TTC549 (cell line): Measurements from ENCODE around the gene FAM89B.
"Not testable (repeated sequence)": the region's sequence is repeated elsewhere in the genome, so short reads cannot be mapped to it uniquely, and the experiment has no call there.

Experiments
- FAIRE-seq: peaks from 2 replicates; lab custom pipeline; 2012; peaks lifted over from hg19 to GRCh38; lab: Jason Lieb, UNC

The FAM89B gene

DNA sequence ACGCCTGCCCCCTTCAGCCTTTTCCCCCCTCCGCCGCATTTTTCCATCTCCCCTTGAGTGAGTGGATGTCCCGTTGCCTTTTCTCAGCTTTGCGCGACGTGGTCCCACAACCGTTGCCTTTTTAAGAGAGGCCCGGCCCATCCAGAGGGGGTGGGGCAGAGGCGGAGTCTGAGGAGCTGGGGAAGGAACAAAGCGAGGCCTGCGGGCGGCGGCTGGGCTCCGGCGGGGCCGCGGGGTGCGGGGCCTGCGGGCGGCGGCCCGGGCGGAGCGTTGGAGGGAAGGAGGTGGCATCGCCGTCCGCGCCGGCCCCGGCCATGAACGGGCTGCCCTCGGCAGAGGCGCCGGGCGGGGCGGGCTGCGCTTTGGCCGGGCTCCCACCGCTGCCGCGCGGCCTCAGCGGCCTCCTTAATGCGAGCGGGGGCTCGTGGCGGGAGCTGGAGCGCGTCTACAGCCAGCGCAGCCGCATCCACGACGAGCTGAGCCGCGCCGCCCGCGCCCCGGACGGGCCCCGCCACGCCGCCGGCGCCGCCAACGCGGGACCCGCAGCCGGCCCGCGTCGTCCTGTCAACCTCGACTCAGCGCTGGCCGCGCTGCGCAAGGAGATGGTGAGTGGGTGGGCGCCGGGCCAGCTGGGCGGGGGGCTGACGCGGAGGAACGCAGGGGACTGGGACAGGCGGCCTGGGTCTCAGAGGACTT, at the start of gene FAM89B:
Gene FAM89B (plus strand): TSS at position 183 of the 696 bp plus-strand sequence. CDS start 132 bp downstream, at position 315.
- FAIRE-seq: no peak

GRCh38 chr11:65522718-65523630, 49.4 kb upstream of the FAM89B start:
- not testable (repeated sequence) for FAIRE-seq

DNA sequence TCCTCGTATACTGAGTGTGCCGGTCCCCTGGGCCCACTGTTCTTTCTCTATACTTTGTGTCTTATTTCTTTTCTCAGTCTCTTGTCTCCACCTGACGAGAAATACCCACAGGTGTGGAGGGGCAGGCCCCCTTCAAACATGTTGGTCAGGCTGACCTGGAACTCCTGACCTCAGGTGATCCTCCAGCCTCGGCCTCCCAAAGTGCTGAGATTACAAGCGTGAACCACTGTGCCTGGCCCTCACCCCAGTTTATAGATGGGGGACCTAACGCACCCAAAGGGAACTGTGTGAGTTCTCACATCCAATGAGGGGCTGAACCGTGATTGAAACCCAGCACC, 48.7 kb upstream of the FAM89B start:
- not testable (repeated sequence) for FAIRE-seq

GRCh38 chr11:65524014-65524740, 48.2 kb upstream of the FAM89B start:
- no peak for FAIRE-seq

GRCh38 chr11:65524741-65525545, 47.4 kb upstream of the FAM89B start, which contains the start of gene SCYL1:
SCYL1 (plus strand) TSS chr11:65525083; CDS start chr11:65525154, 71 bp downstream.
- FAIRE-seq: no peak

DNA sequence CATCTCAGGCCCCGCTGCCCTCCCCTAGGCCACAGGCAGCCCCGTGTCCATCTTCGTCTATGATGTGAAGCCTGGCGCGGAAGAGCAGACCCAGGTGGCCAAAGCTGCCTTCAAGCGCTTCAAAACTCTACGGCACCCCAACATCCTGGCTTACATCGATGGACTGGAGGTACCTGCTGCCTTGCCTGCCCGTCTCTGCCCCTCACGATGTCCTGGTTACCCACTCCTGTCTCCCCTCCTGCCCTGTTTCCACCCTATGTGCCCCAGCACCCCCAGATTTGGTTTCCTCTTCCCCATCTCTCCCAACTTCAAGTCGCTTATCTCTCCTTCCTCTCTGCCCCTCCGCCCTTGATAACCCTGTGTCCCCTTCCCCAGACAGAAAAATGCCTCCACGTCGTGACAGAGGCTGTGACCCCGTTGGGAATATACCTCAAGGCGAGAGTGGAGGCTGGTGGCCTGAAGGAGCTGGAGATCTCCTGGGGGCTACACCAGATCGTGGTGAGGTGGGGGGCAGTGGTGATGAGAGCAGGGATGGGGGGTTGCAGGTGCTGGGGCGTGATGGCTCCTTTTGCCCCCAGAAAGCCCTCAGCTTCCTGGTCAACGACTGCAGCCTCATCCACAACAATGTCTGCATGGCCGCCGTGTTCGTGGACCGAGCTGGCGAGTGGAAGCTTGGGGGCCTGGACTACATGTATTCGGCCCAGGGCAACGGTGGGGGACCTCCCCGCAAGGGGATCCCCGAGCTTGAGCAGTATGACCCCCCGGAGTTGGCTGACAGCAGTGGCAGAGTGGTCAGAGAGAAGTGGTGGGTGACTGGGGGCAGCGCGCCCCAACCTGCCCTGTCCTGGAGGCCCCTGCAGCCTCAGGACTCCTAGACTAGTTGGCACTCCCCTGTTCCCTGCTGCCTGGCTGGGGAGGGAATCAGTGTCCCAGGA, 46.5 kb upstream of the FAM89B start:
- FAIRE-seq: no peak

DNA sequence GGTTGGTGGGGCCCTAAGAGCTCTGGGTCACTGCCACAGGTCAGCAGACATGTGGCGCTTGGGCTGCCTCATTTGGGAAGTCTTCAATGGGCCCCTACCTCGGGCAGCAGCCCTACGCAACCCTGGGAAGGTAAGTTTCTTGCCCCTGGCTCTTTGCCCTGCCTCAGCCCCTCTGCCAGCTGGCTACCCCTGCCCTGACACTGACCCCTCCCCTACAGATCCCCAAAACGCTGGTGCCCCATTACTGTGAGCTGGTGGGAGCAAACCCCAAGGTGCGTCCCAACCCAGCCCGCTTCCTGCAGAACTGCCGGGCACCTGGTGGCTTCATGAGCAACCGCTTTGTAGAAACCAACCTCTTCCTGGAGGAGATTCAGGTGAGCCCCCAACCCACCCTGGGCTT, 45.6 kb upstream of the FAM89B start:
- no peak for FAIRE-seq

DNA sequence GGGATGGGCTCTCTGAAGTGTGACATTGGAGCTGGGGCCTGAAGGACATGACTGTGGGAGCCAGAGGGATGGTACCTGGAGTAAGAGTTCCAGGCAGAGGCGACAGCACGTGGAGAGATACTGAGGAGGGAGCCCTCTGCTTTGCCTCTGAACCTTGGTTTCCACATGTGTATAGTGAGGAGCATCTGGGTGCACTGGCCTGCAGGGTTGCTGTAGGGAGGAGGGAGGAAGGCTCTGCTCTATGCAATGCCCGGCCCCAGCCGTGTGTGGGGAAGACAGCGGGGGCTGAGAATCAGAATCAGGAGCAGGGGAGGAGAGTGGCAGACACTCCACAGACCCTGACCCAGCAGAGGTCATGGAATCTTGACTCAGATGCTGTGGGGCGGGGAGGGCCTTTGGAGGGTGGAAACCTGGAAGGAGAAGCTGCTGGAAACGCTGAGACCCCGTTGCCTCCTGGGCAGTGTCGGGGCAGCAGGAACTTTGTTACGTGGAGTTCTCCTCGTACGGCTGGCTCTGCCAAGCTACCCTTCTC, 43.5 kb upstream of the FAM89B start:
- no peak for FAIRE-seq

- no peak for FAIRE-seq
These were observed 42.7 kb upstream of the FAM89B start for GRCh38 chr11:65529475-65530156.

GRCh38 chr11:65530157-65530496, 42.2 kb upstream of the FAM89B start:
- no peak for FAIRE-seq

DNA sequence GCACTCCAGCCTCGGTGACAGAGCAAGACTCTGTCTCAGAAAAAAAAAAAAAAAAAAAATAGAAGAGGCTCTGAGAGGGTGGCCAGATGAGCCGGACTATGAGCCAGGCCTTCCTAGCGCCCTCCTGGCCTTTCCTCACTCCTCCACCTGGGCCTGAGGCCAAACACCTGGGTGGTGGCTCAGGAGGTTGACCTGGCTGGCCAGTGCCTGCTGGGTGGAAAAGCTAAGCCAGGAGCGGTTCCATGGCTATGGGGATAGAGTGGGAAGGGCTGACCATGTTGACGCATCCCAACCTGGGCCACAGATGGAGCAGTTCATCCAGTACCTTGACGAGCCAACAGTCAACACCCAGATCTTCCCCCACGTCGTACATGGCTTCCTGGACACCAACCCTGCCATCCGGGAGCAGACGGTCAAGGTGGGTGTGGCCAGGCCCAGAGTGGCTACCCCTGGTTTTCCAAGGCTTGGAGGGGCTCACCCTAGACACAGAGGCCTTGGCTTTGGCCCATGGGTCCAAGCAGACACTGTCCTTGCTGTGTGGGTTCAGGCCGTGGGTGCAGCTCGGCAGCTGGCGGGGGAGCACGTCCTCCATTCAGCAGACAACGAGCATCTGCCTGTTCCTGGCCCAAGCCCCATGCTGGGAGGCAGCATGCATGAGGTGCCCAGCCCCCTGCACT, 39.8 kb upstream of the FAM89B start:
- no peak for FAIRE-seq

DNA sequence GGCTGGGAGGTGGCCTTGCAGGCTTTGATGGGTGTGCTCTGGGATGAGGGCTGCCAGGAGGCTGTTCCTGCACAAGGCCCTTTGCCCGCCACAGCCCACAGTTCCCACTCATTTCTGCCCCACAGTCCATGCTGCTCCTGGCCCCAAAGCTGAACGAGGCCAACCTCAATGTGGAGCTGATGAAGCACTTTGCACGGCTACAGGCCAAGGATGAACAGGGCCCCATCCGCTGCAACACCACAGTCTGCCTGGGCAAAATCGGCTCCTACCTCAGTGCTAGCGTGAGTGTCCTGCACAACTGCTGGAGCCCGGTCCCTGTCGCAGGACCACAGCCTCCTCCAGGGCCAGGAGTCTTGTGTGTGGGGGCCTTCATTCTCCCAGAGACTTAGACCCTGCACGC, 37.2 kb upstream of the FAM89B start:
- FAIRE-seq: no peak

DNA sequence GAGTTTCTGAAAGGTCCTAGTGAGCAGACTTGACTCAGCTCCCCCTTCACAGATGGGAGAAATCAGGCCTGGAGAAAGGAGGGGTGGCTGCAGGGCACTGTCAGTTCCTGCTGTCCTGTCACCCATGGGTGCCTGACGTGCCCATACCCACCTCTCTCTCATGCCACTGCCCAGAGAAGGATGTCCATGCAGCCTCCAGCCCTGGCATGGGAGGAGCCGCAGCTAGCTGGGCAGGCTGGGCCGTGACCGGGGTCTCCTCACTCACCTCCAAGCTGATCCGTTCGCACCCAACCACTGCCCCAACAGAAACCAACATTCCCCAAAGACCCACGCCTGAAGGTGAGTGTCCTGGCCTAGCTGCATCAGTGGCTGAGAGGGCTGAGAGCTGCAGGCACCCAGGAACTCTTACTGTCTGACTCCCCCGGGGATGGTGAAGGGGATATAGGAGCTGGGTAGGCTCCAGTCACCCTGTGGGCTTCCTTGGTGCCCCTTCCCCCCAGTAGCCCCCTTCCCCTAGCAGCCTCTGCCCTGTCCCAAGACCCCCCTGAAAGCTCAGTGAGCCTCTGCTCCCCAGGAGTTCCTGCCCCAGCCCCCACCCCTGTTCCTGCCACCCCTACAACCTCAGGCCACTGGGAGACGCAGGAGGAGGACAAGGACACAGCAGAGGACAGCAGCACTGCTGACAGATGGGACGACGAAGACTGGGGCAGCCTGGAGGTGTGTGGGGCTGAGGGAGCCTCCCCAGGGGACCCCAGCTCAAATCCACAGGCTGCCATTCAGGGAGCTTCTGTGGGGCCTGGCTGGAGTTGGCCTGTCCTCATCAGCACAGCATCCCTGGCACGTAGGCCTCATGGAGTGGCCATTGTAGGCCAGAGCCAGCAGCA, 35.7 kb upstream of the FAM89B start:
- no peak for FAIRE-seq

DNA sequence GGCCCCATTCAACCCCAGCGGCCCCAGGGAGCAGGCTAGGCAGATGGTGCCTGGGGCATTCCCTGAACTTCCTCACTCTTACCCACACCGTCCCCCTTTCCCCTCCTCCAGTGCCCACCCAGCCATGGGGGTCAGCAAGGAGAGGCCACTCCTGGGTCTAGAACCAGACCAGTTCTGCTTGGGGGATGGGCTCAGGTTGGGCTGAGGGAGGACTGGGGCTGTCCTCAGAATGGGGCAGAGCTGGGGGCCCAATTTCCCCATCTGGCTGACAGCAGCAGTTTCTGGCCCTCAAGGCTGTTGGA, 35.1 kb upstream of the FAM89B start:
- FAIRE-seq: no peak

- FAIRE-seq: no peak
These were observed 34.6 kb upstream of the FAM89B start for GRCh38 chr11:65537620-65538231.

GRCh38 chr11:65538232-65538914, 34.0 kb upstream of the FAM89B start:
- no peak for FAIRE-seq

- FAIRE-seq: no peak
These were observed 33.2 kb upstream of the FAM89B start for GRCh38 chr11:65538915-65539743.
